Mesenchymal stem cell (in vitro differentiated cells and primary cell): Measurements from ENCODE around the gene TMCC3.
A peak's percentile ranks its signal among the peaks of the same experiment; 100 is the strongest.

Experiments
- DNase-seq: peaks from one replicate; pipeline ENCODE4 v3.0.0-alpha.2; 2013
- H2AFZ ChIP-seq: one replicate; pipeline ENCODE4 v1.6.1; 2013; ENCODE audit warnings: low read depth, mild to moderate bottlenecking, control low read depth, inconsistent platforms, low read length, moderate library complexity
- H2AK5ac ChIP-seq: 2 replicates; pipeline ENCODE4 v1.6.1; 2013; ENCODE audit warnings: low read length, moderate library complexity, mild to moderate bottlenecking, inconsistent platforms; ENCODE audit not compliant: severe bottlenecking
- H2BK120ac ChIP-seq: one replicate; pipeline ENCODE4 v1.6.1; 2013; ENCODE audit warnings: low read depth, mild to moderate bottlenecking, inconsistent platforms, low read length, moderate library complexity
- H2BK12ac ChIP-seq, 2 experiments: one replicate each; pipeline ENCODE4 v1.6.1; 2013; ENCODE audit warnings: inconsistent platforms in 2 of 2, low read length in 2 of 2, mild to moderate bottlenecking in 2 of 2, moderate library complexity in 2 of 2, control low read depth in 1 of 2
- H2BK15ac ChIP-seq: one replicate; pipeline ENCODE4 v1.6.1; 2013; ENCODE audit warnings: mild to moderate bottlenecking, low read depth, inconsistent platforms; ENCODE audit not compliant: poor library complexity, severe bottlenecking
- H2BK5ac ChIP-seq: 2 replicates; pipeline ENCODE4 v1.6.1; 2013; ENCODE audit warnings: low read depth, mild to moderate bottlenecking, low read length, control low read depth, inconsistent platforms; ENCODE audit not compliant: poor library complexity, severe bottlenecking
- H3K14ac ChIP-seq, 2 experiments: one replicate each; pipeline ENCODE4 v1.6.1; 2013; ENCODE audit warnings: inconsistent platforms in 2 of 2, low read length in 2 of 2, control low read depth in 1 of 2, mild to moderate bottlenecking in 1 of 2, moderate library complexity in 1 of 2
- H3K18ac ChIP-seq, 2 experiments: one replicate each; pipeline ENCODE4 v1.6.1; 2013; ENCODE audit warnings: inconsistent platforms in 2 of 2, low read length in 2 of 2, control low read depth in 1 of 2, low read depth in 1 of 2, mild to moderate bottlenecking in 1 of 2
- H3K23ac ChIP-seq, 2 experiments: one replicate each; pipeline ENCODE4 v1.6.1; 2013; ENCODE audit warnings: inconsistent platforms in 2 of 2, low read length in 2 of 2, mild to moderate bottlenecking in 2 of 2, moderate library complexity in 2 of 2, control low read depth in 1 of 2
- H3K27ac ChIP-seq: 2 replicates; pipeline ENCODE4 v1.5.1; 2013; ENCODE audit warnings: mild to moderate bottlenecking, moderate library complexity, low read length, control low read depth, inconsistent platforms; ENCODE audit not compliant: poor library complexity, severe bottlenecking
- H3K27me3 ChIP-seq, 2 experiments: 2 replicates each; pipeline versions ENCODE4 v1.6.1 to v1.7.0; 2013; ENCODE audit warnings: low read length in 2 of 2, mild to moderate bottlenecking in 2 of 2, moderate library complexity in 2 of 2, control low read depth in 1 of 2, inconsistent platforms in 1 of 2; ENCODE audit not compliant: control insufficient read depth in 1 of 2, insufficient read depth in 1 of 2
- H3K36me3 ChIP-seq, 2 experiments: 2 replicates each; pipeline versions ENCODE4 v1.6.1 to v1.7.0; 2013; ENCODE audit warnings: low read length in 2 of 2, control low read depth in 1 of 2, inconsistent platforms in 1 of 2, low read depth in 1 of 2, mild to moderate bottlenecking in 1 of 2; ENCODE audit not compliant: insufficient read depth in 2 of 2, control insufficient read depth in 1 of 2
- H3K4ac ChIP-seq, 2 experiments: one replicate each; pipeline ENCODE4 v1.6.1; 2013; ENCODE audit warnings: inconsistent platforms in 2 of 2, low read length in 2 of 2, mild to moderate bottlenecking in 2 of 2, moderate library complexity in 2 of 2, control low read depth in 1 of 2, low read depth in 1 of 2
- H3K4me1 ChIP-seq: 2 replicates; pipeline ENCODE4 v1.6.1; 2013; ENCODE audit warnings: low read depth, low read length, control low read depth; ENCODE audit not compliant: control insufficient read depth, insufficient read depth
- H3K4me2 ChIP-seq: 2 replicates; pipeline ENCODE4 v1.6.1; 2013; ENCODE audit warnings: low read length, mild to moderate bottlenecking, inconsistent platforms; ENCODE audit not compliant: poor library complexity, severe bottlenecking
- H3K4me3 ChIP-seq, 2 experiments: 2 replicates each; pipeline versions ENCODE4 v1.5.1 to v1.7.0; 2013; ENCODE audit warnings: low read length in 2 of 2, mild to moderate bottlenecking in 2 of 2, control low read depth in 1 of 2, low read depth in 1 of 2; ENCODE audit not compliant: insufficient read depth in 1 of 2
- H3K79me1 ChIP-seq: replicated peaks from 2 replicates; pipeline ENCODE4 v1.6.1; 2013; ENCODE audit warnings: mild to moderate bottlenecking, control low read depth, low read length, inconsistent platforms; ENCODE audit not compliant: poor library complexity, severe bottlenecking
- H3K9ac ChIP-seq: 2 replicates; pipeline ENCODE4 v1.7.0; 2013; ENCODE audit warnings: mild to moderate bottlenecking, low read length, moderate library complexity
- H3K9me3 ChIP-seq: 2 replicates; pipeline ENCODE4 v1.7.0; 2013; ENCODE audit warnings: mild to moderate bottlenecking, low read length; ENCODE audit not compliant: control insufficient read depth
- H4K8ac ChIP-seq: one replicate; pipeline ENCODE4 v1.6.1; 2013; ENCODE audit warnings: inconsistent platforms, mild to moderate bottlenecking, low read length, moderate library complexity
- H4K91ac ChIP-seq: one replicate; pipeline ENCODE4 v1.6.1; 2013; ENCODE audit warnings: mild to moderate bottlenecking, low read length, inconsistent platforms
- WGBS: methylation state at CpG from one replicate; pipeline ENCODE4 v1.1.7; 2013; ENCODE audit warnings: mixed read lengths; 5-methylcytosine and 5-hydroxymethylcytosine counted together

Gene TMCC3

GRCh38 chr12:94649349-94650142 is 811 bp downstream of the TMCC3 start:
- Histone ChIP-seq H2AFZ (peak overlapping the region; percentile 81), H3K9ac (peak overlapping the region; percentile 79), H4K91ac (no peak overlapping the region), H2BK15ac (no peak overlapping the region), H3K14ac (no peak overlapping the region), H3K23ac (no peak overlapping the region), H2AK5ac (no peak overlapping the region), H3K4ac (no peak overlapping the region), H2BK5ac (peak overlapping the region; percentile 4), H3K4me2 (peak overlapping the region; percentile 84), H3K79me1 (peaks cover 5% of the 10 kb centered on the region), H2BK120ac (no peak overlapping the region), H2BK12ac (peak overlapping the region in 1 of 2 experiments; percentile 34), H3K4me3 (peak overlapping the region; percentile 72 to 83), H3K9me3 (no peaks in the 10 kb centered on the region), H4K8ac (peak overlapping the region; percentile 47), H3K18ac (peak overlapping the region in 1 of 2 experiments; percentile 90), H3K36me3 (no peaks in the 10 kb centered on the region), H3K4me1 (peaks cover 8% of the 10 kb centered on the region), H3K27ac (peak overlapping the region; percentile 33), H3K27me3 (no peaks in the 10 kb centered on the region)
- WGBS = 9% methylated on average over 52 of the region's 72 CpGs
- peak; percentile 25 for DNase-seq

GRCh38 chr12:94648578-94648977 is 1.8 kb downstream of the TMCC3 start:
- Histone ChIP-seq H3K18ac (no peak overlapping the region), H3K4me3 (peak overlapping the region in 1 of 2 experiments; percentile 72), H2AFZ (no peak overlapping the region), H3K27me3 (no peaks in the 10 kb centered on the region), H3K9ac (no peak overlapping the region), H2AK5ac (no peak overlapping the region), H3K14ac (no peak overlapping the region), H3K23ac (no peak overlapping the region), H3K27ac (no peak overlapping the region), H4K91ac (no peak overlapping the region), H2BK12ac (no peak overlapping the region), H2BK5ac (no peak overlapping the region), H3K36me3 (no peaks in the 10 kb centered on the region), H3K9me3 (no peaks in the 10 kb centered on the region), H2BK15ac (no peak overlapping the region), H3K4ac (peak overlapping the region in 1 of 2 experiments; percentile 37), H3K79me1 (peaks cover 5% of the 10 kb centered on the region), H2BK120ac (no peak overlapping the region), H3K4me2 (no peak overlapping the region), H3K4me1 (peaks cover 10% of the 10 kb centered on the region), H4K8ac (no peak overlapping the region)
- peak; percentile 29 for DNase-seq
- WGBS = 50% methylated on average over 3 of the region's 4 CpGs

- WGBS = 18% methylated on average over 14 of the region's 14 CpGs
Observed at GRCh38 chr12:94644141-94644979, 6.0 kb downstream of the TMCC3 start.

GRCh38 chr12:94643606-94644005 is 6.8 kb downstream of the TMCC3 start:
- no peak overlapping the region for H2BK12ac ChIP-seq
- peaks cover 12% of the 10 kb centered on the region for H3K79me1 ChIP-seq
- H2AK5ac ChIP-seq = peak overlapping the region; percentile 40
- H3K27ac ChIP-seq = peak overlapping the region; percentile 87
- no peak overlapping the region for H3K4ac ChIP-seq
- H3K4me1 ChIP-seq = peaks cover 15% of the 10 kb centered on the region
- 97% methylated on average over 3 of the region's 3 CpGs for WGBS
- no peak overlapping the region for H3K9ac ChIP-seq
- H4K91ac ChIP-seq = no peak overlapping the region
- DNase-seq = no peak
- H3K9me3 ChIP-seq = no peaks in the 10 kb centered on the region
- no peak overlapping the region for H3K4me2 ChIP-seq
- H2AFZ ChIP-seq = no peak overlapping the region
- H3K14ac ChIP-seq = peak overlapping the region in 1 of 2 experiments; percentile 77
- no peak overlapping the region for H2BK15ac ChIP-seq
- H3K23ac ChIP-seq = no peak overlapping the region
- no peak overlapping the region for H3K4me3 ChIP-seq
- H4K8ac ChIP-seq = no peak overlapping the region
- no peak overlapping the region for H3K18ac ChIP-seq
- no peaks in the 10 kb centered on the region for H3K36me3 ChIP-seq
- H2BK120ac ChIP-seq = no peak overlapping the region
- H3K27me3 ChIP-seq = no peaks in the 10 kb centered on the region
- H2BK5ac ChIP-seq = no peak overlapping the region

More at GRCh38 chr12:94644141-94644979, 6.0 kb downstream of the TMCC3 start:
- peaks cover 11% of the 10 kb centered on the region for H3K79me1 ChIP-seq
- peak overlapping the region; percentile 58 for H2BK5ac ChIP-seq
- no peak overlapping the region for H3K18ac ChIP-seq
- H3K27me3 ChIP-seq = no peaks in the 10 kb centered on the region
- H3K27ac ChIP-seq = peak overlapping the region; percentile 87
- H3K4me2 ChIP-seq = peak overlapping the region; percentile 35
- DNase-seq = peak; percentile 69
- no peak overlapping the region for H2AFZ ChIP-seq
- no peak overlapping the region for H2AK5ac ChIP-seq
- H3K9ac ChIP-seq = no peak overlapping the region
- H3K36me3 ChIP-seq = no peaks in the 10 kb centered on the region
- no peak overlapping the region for H2BK120ac ChIP-seq
- H2BK12ac ChIP-seq = no peak overlapping the region
- no peak overlapping the region for H2BK15ac ChIP-seq
- H3K4me1 ChIP-seq = peaks cover 18% of the 10 kb centered on the region
- H3K14ac ChIP-seq = no peak overlapping the region
- no peak overlapping the region for H3K23ac ChIP-seq
- H3K4ac ChIP-seq = peak overlapping the region in 1 of 2 experiments; percentile 53
- H3K4me3 ChIP-seq = no peak overlapping the region
- H4K8ac ChIP-seq = no peak overlapping the region
- no peaks in the 10 kb centered on the region for H3K9me3 ChIP-seq
- H4K91ac ChIP-seq = no peak overlapping the region
